GM12865 (cell line): ENCODE results near the gene C1orf115.

ENCODE experiments used
- DNase-seq: peaks from one replicate; pipeline ENCODE4 v3.0.0; 2010; ENCODE audit warnings: low read depth
- H3K4me3 ChIP-seq: 2 replicates; pipeline ENCODE4 v1.5.1; 2011; ENCODE audit warnings: mild to moderate bottlenecking, low read depth, low read length, control low read depth
- TF ChIP-seq, protein P1 (sequence below): IDR thresholded peaks from 2 replicates; pipeline ENCODE4 v1.5.1; 2011; ENCODE audit warnings: low read length, control low read depth, low read depth, inconsistent platforms; ENCODE audit not compliant: insufficient read depth; ENCODE audit errors: missing control alignments

The C1orf115 gene

GRCh38 chr1:220747437-220748088 is 57.4 kb downstream of the C1orf115 start:
- TF ChIP-seq, protein P1, sequence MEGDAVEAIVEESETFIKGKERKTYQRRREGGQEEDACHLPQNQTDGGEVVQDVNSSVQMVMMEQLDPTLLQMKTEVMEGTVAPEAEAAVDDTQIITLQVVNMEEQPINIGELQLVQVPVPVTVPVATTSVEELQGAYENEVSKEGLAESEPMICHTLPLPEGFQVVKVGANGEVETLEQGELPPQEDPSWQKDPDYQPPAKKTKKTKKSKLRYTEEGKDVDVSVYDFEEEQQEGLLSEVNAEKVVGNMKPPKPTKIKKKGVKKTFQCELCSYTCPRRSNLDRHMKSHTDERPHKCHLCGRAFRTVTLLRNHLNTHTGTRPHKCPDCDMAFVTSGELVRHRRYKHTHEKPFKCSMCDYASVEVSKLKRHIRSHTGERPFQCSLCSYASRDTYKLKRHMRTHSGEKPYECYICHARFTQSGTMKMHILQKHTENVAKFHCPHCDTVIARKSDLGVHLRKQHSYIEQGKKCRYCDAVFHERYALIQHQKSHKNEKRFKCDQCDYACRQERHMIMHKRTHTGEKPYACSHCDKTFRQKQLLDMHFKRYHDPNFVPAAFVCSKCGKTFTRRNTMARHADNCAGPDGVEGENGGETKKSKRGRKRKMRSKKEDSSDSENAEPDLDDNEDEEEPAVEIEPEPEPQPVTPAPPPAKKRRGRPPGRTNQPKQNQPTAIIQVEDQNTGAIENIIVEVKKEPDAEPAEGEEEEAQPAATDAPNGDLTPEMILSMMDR: no peak
- DNase-seq: no peak
- H3K4me3 ChIP-seq: peak overlapping the region; percentile 70

- H3K4me3 ChIP-seq: peak within 1 kb of the TSS; percentile 70
These were observed 58.1 kb downstream of the C1orf115 start, which contains the start of gene MTARC2 for GRCh38 chr1:220748089-220748934. MTARC2 (plus strand) TSS chr1:220748322; CDS start chr1:220748532, 210 bp downstream.

More at GRCh38 chr1:220748089-220748934, 58.1 kb downstream of the C1orf115 start, which contains the start of gene MTARC2:
- peak; percentile 76 for DNase-seq
- TF ChIP-seq, protein P1: no peak
